GM18951 (cell line): ENCODE results near the gene KAT6B.

Experiments
- POLR2A ChIP-seq: IDR thresholded peaks from 4 replicates; pipeline ENCODE4 v1.6.1; 2011; ENCODE audit warnings: mild to moderate bottlenecking; ENCODE audit not compliant: insufficient read length, insufficient read depth; ENCODE audit errors: extremely low read depth
- in situ Hi-C: fragments of 300-500 bp; cut with MboI; formaldehyde crosslinking; loops from one replicate; pipeline ENCODE4 v1.12.0; 2022; ENCODE audit warnings: low sequenced_read_pairs, mixed read lengths, inconsistent platforms; ENCODE audit not compliant: unreplicated experiment

The KAT6B gene

GRCh38 chr10:74930965-74931364 lies 104.6 kb downstream of the KAT6B start:
- TF ChIP-seq POLR2A, result no peak
- in situ Hi-C loops, result no loop called here

GRCh38 chr10:74932648-74933047 lies 106.2 kb downstream of the KAT6B start:
- TF ChIP-seq POLR2A, result no peak
- in situ Hi-C loops, result no loop called here

GRCh38 chr10:74934100-74934812 lies 107.9 kb downstream of the KAT6B start:
- in situ Hi-C loops, result no loop called here
- TF ChIP-seq POLR2A, result no peak

GRCh38 chr10:74936577-74937265 lies 110.3 kb downstream of the KAT6B start:
- no peak for TF ChIP-seq POLR2A
- in situ Hi-C loops, result no loop called here

- in situ Hi-C loops, result no loop called here
- no peak for TF ChIP-seq POLR2A
Observed at GRCh38 chr10:74937266-74937856, 111.0 kb downstream of the KAT6B start.

- no peak for TF ChIP-seq POLR2A
- in situ Hi-C loops, result no loop called here
Observed at GRCh38 chr10:74944205-74944604, 117.8 kb downstream of the KAT6B start.

- in situ Hi-C loops, result no loop called here
Observed at GRCh38 chr10:74947781-74948401, 121.5 kb downstream of the KAT6B start.

GRCh38 chr10:74949034-74949832 lies 122.8 kb downstream of the KAT6B start:
- TF ChIP-seq POLR2A, result no peak
- in situ Hi-C loops, result no loop called here

More at GRCh38 chr10:74947781-74948401, 121.5 kb downstream of the KAT6B start:
- no peak for TF ChIP-seq POLR2A

- no peak for TF ChIP-seq POLR2A
- in situ Hi-C loops, result no loop called here
Observed at GRCh38 chr10:74949843-74950765, 123.7 kb downstream of the KAT6B start.

GRCh38 chr10:74953214-74953613 lies 126.8 kb downstream of the KAT6B start:
- TF ChIP-seq POLR2A, result no peak
- in situ Hi-C loops, result no loop called here

- in situ Hi-C loops, result no loop called here
- no peak for TF ChIP-seq POLR2A
Observed at GRCh38 chr10:74955796-74956195, 129.4 kb downstream of the KAT6B start.
